ENCODE data around the gene VSIR. TPM values are rescaled to one million over a fixed set of nuclear protein-coding genes. Genes with fewer than 3 reads are reported as not detected.

Gene VSIR
- total and polyA plus RNA-seq, 8 donors, result 14.2 to 103 (median 16.2) TPM

DNA sequence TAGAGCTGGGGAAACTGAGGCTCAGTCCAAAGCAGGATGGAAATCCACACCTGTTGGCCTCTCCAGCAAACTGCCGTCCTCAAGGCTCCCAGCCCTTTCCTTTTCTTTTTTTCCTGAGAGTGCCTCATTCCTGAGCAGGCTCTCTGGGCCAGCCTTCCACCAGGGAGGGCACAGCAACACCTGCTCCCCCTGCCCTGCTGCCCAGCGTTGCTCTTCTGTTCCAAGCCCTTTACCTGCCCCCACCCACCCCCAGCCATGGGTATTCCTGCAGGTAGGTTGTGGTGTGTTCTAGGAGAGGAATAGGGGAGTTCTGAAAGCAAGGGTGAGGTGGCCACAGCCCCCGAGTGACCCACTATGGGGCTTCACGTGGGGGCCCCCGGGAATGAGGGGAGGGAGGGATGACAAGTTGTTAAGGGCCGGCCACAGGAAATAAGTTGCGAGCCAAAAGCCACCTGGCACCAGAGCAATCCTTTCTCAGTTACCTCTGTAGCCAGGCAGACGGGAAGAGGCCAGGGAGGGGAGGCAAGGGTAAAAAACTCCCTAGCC lies 19.3 kb downstream of the VSIR start:
- Histone ChIP-seq H3K27me3 (no peaks in the 10 kb centered on the region), H3K9me3 (no peaks in the 10 kb centered on the region), H3K4me1 (peaks cover 20 to 93% (median 50%) of the 10 kb centered on the region in 4 donors), H3K4me3 (no peak overlapping the region), H3K36me3 (peaks cover 30 to 78% (median 73%) of the 10 kb centered on the region in 4 donors), H3K27ac (peak overlapping the region in 4 of 5 donors; percentile 50 to 85 (median 68))
- no peak for DNase-seq
- TF ChIP-seq EP300 (IDR thresholded peaks at IDR 0.05) (no peak), CTCF (IDR thresholded peaks at IDR 0.05) (no peak), POLR2A (IDR thresholded peaks at IDR 0.05) (no peak), POLR2AphosphoS5 (IDR thresholded peaks at IDR 0.05) (no peak)
- intact Hi-C loops (cut with DNase I; ENCODE audit: low total_unique reads), result no loop called here
- WGBS, 5 donors, result 58 to 68% (median 64%) methylated on average over 8 of the region's 8 CpGs

DNA sequence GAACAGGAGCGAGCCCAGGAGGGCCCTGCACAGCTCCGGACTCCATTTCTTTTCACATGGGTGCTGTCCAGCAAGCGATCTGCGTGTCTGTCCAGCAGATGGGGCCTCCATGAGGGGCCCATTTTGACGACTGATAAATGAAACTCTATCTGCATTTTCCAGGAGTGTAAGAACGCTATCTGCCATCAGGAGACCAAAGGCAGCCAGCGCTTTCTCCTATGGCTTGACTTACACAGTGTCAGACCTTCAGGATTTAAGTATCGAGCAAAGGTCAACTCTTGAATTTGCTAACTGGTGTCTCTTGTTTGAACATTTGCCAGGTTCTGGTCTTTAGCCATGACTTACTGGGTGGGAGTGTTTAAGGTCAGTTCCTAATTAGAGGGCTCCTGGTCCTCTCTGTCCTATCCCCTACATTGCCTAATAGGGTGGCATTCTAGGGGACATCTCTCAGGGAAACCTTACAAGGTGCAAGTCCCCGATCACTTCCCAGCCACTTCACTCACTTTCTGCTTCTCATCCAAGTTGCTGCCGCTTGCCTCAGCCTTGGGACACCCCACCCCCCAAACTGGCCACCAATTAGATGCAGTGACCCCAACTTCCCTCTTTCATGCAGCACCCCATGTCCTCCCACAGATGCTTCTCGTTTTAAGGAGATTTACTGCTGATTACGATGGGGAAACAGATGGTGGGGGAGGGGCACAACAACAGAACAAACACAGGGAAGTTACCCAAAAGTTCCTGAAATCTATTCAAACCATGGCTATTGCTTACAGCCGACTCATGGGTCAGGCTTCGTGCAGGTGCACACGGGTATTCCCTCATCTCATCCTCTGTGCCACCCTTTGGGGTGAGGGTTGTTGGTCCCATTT lies 20.0 kb downstream of the VSIR start:
- Histone ChIP-seq H3K4me1 (peaks cover 27 to 93% (median 57%) of the 10 kb centered on the region in 4 donors), H3K27me3 (no peaks in the 10 kb centered on the region), H3K4me3 (no peak overlapping the region), H3K27ac (peak overlapping the region in 4 of 5 donors; percentile 56 to 85 (median 70)), H3K36me3 (peaks cover 30 to 71% (median 66%) of the 10 kb centered on the region in 4 donors), H3K9me3 (no peaks in the 10 kb centered on the region)
- intact Hi-C loops (cut with DNase I; ENCODE audit: low total_unique reads), result no loop called here
- 71 to 81% (median 74%) methylated on average over 13 to 15 of the region's 15 CpGs for WGBS, 5 donors
- peak in 1 of 2 donors; percentile 59 for DNase-seq
- TF ChIP-seq CTCF (IDR thresholded peaks at IDR 0.05) (no peak), EP300 (IDR thresholded peaks at IDR 0.05) (no peak), POLR2A (IDR thresholded peaks at IDR 0.05) (no peak), POLR2AphosphoS5 (IDR thresholded peaks at IDR 0.05) (peak in 1 of 3 donors; percentile 10)

GRCh38 chr10:71752391-71753090 lies 20.8 kb downstream of the VSIR start:
- WGBS, 5 donors, result 70 to 85% (median 75%) methylated on average over 7 to 8 of the region's 8 CpGs
- peak overlapping the region; percentile 8 to 85 (median 59) for H3K27ac ChIP-seq
- H3K4me3 ChIP-seq, result no peak overlapping the region
- no peaks in the 10 kb centered on the region for H3K9me3 ChIP-seq
- peaks cover 35 to 93% (median 59%) of the 10 kb centered on the region in 4 donors for H3K4me1 ChIP-seq
- peaks cover 26 to 64% (median 59%) of the 10 kb centered on the region in 4 donors for H3K36me3 ChIP-seq
- intact Hi-C loops (cut with DNase I; ENCODE audit: low total_unique reads), result no loop called here
- TF ChIP-seq EP300 (IDR thresholded peaks at IDR 0.05), result no peak
- TF ChIP-seq CTCF (IDR thresholded peaks at IDR 0.05), result no peak
- no peak for TF ChIP-seq POLR2AphosphoS5 (IDR thresholded peaks at IDR 0.05)
- no peak for TF ChIP-seq POLR2A (IDR thresholded peaks at IDR 0.05)
- no peak for DNase-seq
- no peaks in the 10 kb centered on the region for H3K27me3 ChIP-seq
